NCI-H1092 (cell line): ENCODE measurements around the gene STN1.
A peak's percentile ranks its signal among the peaks of the same experiment; 100 is the strongest.

Source experiments
- DNase-seq: peaks from one replicate; lab custom pipeline; 2025; lab: John Stamatoyannopoulos, UW

STN1 gene, protein sequence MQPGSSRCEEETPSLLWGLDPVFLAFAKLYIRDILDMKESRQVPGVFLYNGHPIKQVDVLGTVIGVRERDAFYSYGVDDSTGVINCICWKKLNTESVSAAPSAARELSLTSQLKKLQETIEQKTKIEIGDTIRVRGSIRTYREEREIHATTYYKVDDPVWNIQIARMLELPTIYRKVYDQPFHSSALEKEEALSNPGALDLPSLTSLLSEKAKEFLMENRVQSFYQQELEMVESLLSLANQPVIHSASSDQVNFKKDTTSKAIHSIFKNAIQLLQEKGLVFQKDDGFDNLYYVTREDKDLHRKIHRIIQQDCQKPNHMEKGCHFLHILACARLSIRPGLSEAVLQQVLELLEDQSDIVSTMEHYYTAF

DNA sequence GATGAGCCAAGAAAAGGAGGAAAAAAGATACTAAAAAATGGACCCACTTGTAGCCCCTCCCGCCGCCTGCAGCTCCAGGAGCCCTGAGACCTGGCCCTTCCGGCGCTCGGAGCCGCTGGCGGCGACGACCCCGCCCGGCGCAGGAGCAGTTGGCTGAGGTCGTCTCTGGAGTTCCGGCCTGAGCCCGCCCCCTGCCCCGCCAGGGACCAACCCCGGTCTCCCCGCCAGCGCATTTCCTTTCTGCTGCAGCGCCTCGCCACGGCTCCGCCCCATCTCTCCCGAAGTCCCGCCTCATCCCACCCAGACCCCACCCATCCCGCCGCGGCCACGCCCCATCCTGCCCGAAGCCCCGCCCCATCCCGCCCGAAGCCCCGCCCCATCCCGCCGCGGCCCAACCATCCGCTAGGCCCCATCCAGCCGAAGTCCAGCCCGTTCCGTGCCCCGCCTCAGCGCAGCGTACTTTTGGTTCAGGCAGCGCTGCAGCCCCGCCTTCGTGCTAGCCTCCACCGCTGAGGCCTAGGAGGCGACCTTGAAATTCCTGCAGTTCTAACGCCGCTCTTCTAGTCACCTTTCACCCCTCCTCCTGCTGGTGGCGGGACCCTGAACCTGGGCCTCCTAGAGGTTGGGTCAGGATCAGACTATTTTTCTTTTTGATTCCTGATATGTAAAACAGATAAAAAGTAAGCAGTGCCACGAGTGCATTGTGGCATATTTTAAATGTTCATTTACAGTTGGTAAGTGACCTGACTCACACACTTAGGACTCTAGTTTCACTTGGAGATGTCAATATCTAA is at the start of gene STN1:
Gene STN1 (minus strand): TSS at position 132 of the 794 bp plus-strand sequence. CDS start 590 bp downstream, outside the sequence.
- peak; percentile 84 for DNase-seq

GRCh38 chr10:103967448-103968071 is 49.6 kb upstream of the STN1 start:
- DNase-seq = no peak

- peak; percentile 47 for DNase-seq
These were observed 48.9 kb upstream of the STN1 start, which contains the start of gene SLK for GRCh38 chr10:103966671-103967447. TSS of gene SLK (plus strand) at chr10:103967140. CDS start at chr10:103967746, 606 bp downstream.

- no peak for DNase-seq
These were observed 42.1 kb upstream of the STN1 start for GRCh38 chr10:103960103-103960502.

- no peak for DNase-seq
These were observed 41.0 kb upstream of the STN1 start for GRCh38 chr10:103958996-103959395.

GRCh38 chr10:103954543-103954942 is 36.6 kb upstream of the STN1 start:
- no peak for DNase-seq

DNA sequence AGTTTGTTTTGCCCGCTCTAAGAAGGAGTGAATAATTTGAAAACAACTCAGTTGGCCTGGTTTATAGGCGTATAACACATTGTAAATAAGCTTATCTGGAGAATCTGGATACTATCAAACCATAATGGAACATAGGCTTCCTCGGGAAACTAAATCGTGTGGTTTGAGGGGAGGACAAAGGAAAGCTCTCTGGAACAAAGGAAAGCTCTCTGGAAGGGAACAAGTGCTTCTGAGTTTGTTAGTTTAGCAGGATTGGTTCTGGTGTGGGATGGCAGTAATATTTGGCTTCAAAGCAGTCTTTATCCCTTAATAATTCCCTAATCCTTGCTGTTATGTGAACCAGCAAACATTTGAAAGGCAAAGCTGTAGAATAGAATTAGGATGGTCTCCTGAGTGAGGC is 34.0 kb upstream of the STN1 start:
- no peak for DNase-seq

DNA sequence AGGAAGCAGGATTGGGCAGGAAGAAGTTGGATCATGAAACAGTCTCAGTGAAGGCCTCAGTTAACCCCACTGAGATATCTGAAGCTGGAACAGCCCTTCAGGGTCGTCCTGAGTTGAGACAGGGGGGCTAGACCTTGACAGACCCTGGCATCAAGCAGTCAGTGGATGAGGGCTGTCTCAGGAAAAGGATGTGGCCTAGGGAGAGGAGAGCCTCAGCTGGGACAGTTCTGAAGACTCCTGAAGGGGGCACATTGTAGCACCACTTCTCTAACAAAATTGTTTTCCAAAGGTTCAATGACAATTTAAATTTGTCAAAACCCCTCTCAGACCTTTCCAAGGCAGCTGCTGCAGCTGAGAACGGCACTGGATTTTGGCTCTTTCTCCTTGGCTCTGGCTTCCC is 33.2 kb upstream of the STN1 start:
- DNase-seq = no peak

DNA sequence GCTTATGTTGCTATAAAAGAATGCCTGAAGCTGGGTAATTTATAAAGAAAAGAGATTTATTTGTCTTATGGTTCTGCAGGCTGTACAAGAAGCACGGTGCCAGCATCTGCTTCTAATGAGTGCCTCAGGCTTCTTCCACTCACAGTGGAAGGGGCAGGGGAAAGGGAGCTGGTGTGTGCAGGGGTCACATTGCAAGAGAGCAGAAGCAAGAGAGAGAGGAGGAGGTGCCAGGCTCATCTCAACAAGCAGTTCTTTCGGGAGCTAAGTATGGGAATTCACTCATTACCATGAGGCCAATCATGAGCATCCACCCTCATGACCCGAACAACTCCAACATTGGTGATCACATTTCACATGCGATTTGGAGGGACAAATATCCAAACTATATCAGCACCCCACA is 31.7 kb upstream of the STN1 start:
- no peak for DNase-seq

DNA sequence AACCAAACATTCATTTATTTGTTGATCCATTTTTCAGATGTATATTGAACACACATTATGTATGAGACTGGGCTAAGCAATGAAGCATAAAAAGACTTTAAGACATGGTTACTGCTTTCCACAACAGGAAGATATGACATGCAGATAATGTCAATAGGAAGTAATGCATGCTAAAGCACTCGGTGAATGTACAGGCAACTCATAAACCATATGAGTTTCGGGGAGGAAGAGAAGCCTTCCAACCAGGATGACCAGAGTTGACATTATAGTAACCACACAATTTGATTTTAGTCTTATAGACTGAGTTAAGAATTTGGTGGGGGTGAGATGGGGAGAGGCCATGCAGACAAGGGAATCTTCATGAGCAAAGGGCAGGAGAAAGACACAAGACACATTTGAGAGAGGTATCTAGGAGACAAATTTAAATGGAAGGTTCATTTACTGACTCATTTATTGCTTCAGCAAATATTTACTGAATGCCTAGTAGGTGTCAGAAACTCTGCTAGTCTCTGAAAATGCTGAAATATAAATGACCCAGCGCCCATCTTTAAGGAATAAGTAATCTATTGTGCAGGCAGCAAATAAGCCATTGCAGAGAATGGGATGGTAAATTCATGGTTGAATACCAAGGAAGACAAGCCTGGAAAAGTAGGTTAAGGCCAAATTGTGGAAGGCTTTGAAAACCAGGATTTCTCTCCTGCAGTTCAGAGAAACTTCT is 30.0 kb upstream of the STN1 start:
- DNase-seq = no peak

DNA sequence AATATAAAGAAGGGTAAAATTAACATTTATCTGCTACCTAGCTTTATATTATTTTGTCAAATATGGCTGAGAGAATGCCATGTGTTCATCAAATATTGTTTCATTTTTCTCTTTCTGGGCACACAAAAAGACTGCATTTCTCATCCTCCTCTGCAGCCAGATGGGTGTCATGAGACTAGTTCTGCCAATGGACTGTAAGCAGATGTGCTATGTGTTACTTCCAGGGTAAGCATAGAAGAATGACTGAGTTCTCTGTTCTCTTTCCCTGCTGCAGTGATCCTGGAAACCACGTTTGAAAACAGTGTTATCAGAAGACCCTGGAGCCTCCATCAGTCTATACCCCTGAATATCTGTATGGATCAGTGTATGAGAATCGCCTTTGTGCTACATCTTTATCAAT is 24.9 kb upstream of the STN1 start:
- DNase-seq = no peak

DNA sequence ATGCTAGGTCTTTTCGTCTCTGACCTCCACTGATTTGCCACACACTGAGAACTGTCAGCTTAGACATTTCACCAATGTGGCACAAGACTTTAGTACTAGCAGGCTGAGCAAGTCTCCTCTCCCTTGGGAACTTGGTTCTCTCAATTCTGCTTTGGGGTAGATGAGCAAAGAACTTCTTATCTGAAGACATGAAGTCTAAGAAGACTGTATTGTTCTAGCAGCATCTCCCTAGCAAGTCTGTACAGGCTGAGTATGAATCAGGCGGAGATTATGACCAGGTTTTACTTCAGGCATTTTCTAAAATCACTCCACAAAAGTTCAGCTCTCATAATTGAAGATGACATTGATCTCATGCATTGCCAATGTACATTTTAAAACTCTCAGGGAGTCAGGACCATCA is 23.8 kb upstream of the STN1 start:
- no peak for DNase-seq

DNA sequence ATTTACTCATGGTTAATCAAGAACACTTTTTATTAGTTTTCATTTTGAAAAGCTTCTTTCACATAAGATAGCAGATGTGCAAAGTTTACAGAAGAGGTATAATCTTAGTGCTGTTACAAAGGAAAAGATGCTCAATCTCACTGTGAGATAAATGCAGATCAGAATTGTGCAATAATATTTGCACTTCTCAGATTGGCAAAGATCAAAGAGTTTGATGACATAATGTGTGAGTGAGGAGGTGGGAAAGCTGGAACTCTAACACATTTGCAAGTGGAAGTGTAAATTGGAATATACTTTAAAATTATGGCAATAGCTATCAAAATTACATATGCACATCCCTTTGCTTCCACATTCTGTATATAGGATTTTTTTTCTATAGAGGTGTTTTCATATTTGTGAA is 21.5 kb upstream of the STN1 start:
- no peak for DNase-seq

- DNase-seq = no peak
These were observed 18.0 kb upstream of the STN1 start for GRCh38 chr10:103936022-103936421.

GRCh38 chr10:103934308-103934707 is 16.3 kb upstream of the STN1 start:
- no peak for DNase-seq

- peak; percentile 4 for DNase-seq
These were observed 15.7 kb upstream of the STN1 start for GRCh38 chr10:103933557-103934121.

- no peak for DNase-seq
These were observed 15.0 kb upstream of the STN1 start for GRCh38 chr10:103932971-103933370.

GRCh38 chr10:103932271-103932670 is 14.3 kb upstream of the STN1 start:
- no peak for DNase-seq

- no peak for DNase-seq
These were observed 13.6 kb upstream of the STN1 start for GRCh38 chr10:103931603-103932002.

- no peak for DNase-seq
These were observed 12.9 kb upstream of the STN1 start for GRCh38 chr10:103930881-103931280.

DNA sequence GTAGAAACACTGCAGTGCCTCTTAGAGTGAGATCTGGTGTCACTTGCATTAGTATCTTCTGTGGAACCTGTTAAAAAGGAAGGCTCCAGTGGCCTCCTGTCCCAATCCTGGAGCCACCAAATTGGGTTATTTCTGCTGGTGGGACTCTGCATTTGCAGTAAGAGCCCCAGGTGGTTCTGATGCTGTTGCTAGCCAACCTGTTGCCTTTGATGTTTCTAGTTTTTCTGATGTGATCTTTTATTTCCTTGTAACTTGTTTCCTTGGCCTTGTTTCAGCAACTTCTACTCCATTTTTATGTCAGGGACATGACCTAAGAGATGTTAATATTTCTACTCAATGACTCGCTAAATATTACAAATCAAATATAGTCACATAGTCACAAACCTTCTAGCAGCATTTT is 12.5 kb upstream of the STN1 start:
- DNase-seq = no peak
